Pericardium fibroblast (primary cell): ENCODE measurements around the gene TAS2R43. TPM values are rescaled to one million over a fixed set of nuclear protein-coding genes. Genes with fewer than 3 reads are reported as not detected.

Experiments
- total RNA-seq: library from RNA; depleted of rRNA; stranded (reverse); fragments of >200 nt; gene quantifications from 2 replicates; pipeline ENCODE4 v1.2.3, GENCODE V29; 2015

The TAS2R43 gene
- total RNA-seq: not detected in 2 replicates

GRCh38 chr12:11092128-11092527, at the start of gene TAS2R43:
TAS2R43 (minus strand) TSS chr12:11092313; CDS start chr12:11092229, 84 bp downstream.

GRCh38 chr12:11134305-11134704, 42.2 kb upstream of the TAS2R43 start, which contains the start of gene TAS2R30:
TAS2R30 (minus strand) TSS chr12:11134644; CDS start chr12:11134244, 400 bp downstream.

GRCh38 chr12:11062194-11062593, 29.9 kb downstream of the TAS2R43 start, which contains the start of gene TAS2R46:
TAS2R46 (minus strand) TSS chr12:11062294; CDS start chr12:11062294, 0 bp downstream.

Other genes with a start within 250 kb of the TAS2R43 start
- gene PRR4, start 242.8 kb downstream of the TAS2R43 start, total RNA-seq: not detected in 2 replicates
- 2.6 and 4.1 TPM in 2 replicates for gene PRH1, start 208.1 kb downstream of the TAS2R43 start, total RNA-seq
- not detected in 2 replicates for gene TAS2R13, start 182.8 kb downstream of the TAS2R43 start, total RNA-seq
- 2.3 TPM in 1 of 2 replicates, not detected in the other for gene PRH2, start 163.1 kb downstream of the TAS2R43 start, total RNA-seq
- 2.1 and 6.3 TPM in 2 replicates for gene TAS2R14, start 153.1 kb downstream of the TAS2R43 start, total RNA-seq
- 0.43 TPM in 1 of 2 replicates, not detected in the other for gene TAS2R50, start 105.4 kb downstream of the TAS2R43 start, total RNA-seq
- 0.68 and 0.93 TPM in 2 replicates for gene TAS2R20, start 94.0 kb downstream of the TAS2R43 start, total RNA-seq
- gene TAS2R19, start 69.7 kb downstream of the TAS2R43 start, total RNA-seq: 0.17 and 0.35 TPM in 2 replicates
- 0.35 TPM in 1 of 2 replicates, not detected in the other for gene TAS2R31, start 60.9 kb downstream of the TAS2R43 start, total RNA-seq
- not detected in 2 replicates for gene TAS2R46, start 30.0 kb downstream of the TAS2R43 start, total RNA-seq
- 0.12 and 0.26 TPM in 2 replicates for gene TAS2R30, start 42.3 kb upstream of the TAS2R43 start, total RNA-seq
- 6.4 and 6.7 TPM in 2 replicates for gene SMIM10L1, start 78.9 kb upstream of the TAS2R43 start, total RNA-seq
- not detected in 2 replicates for gene TAS2R42, start 94.6 kb upstream of the TAS2R43 start, total RNA-seq
- gene PRB3, start 177.4 kb upstream of the TAS2R43 start, total RNA-seq: not detected in 2 replicates
- gene PRB4, start 218.1 kb upstream of the TAS2R43 start, total RNA-seq: not detected in 2 replicates